Hepatocyte (in vitro differentiated cells): ENCODE results near the gene WTAP. TPM values are rescaled to one million over a fixed set of nuclear protein-coding genes. Genes with fewer than 3 reads are reported as not detected.

Experiments
- DNase-seq: peaks from one replicate; pipeline ENCODE4 v3.0.0-alpha.2; 2016; ENCODE audit warnings: low spot score
- H2AFZ ChIP-seq: fragments of 200-600 bp; sonication (generic); 2 replicates; pipeline ENCODE4 v1.6.0; 2016; ENCODE audit warnings: antibody characterized with exemption, mild to moderate bottlenecking
- H3K27ac ChIP-seq: fragments of 200-600 bp; sonication (generic); 2 replicates; pipeline ENCODE4 v1.5.1; 2016; ENCODE audit warnings: mild to moderate bottlenecking
- H3K27me3 ChIP-seq: fragments of 200-600 bp; sonication (generic); 2 replicates; pipeline ENCODE4 v1.6.1; 2016
- H3K36me3 ChIP-seq: fragments of 200-600 bp; sonication (generic); replicated peaks from 2 replicates; pipeline ENCODE4 v1.5.1; 2016; ENCODE audit warnings: low read depth; ENCODE audit not compliant: insufficient read depth
- H3K4me1 ChIP-seq: fragments of 200-600 bp; sonication (generic); 2 replicates; pipeline ENCODE4 v1.5.1; 2016; ENCODE audit warnings: mild to moderate bottlenecking, moderate library complexity; ENCODE audit not compliant: insufficient read depth
- H3K4me2 ChIP-seq: fragments of 200-600 bp; sonication (generic); 2 replicates; pipeline ENCODE4 v1.6.0; 2016
- H3K4me3 ChIP-seq: fragments of 200-600 bp; sonication (generic); 2 replicates; pipeline ENCODE4 v1.5.1; 2016; ENCODE audit warnings: mild to moderate bottlenecking
- H3K79me2 ChIP-seq: fragments of 200-600 bp; sonication (generic); 2 replicates; pipeline ENCODE4 v1.6.0; 2017; ENCODE audit warnings: mild to moderate bottlenecking
- H3K9me2 ChIP-seq: fragments of 200-600 bp; sonication (generic); replicated peaks from 2 replicates; pipeline ENCODE4 v1.6.0; 2017; ENCODE audit warnings: mild to moderate bottlenecking; ENCODE audit not compliant: insufficient read depth
- H3K9me3 ChIP-seq: fragments of 200-600 bp; sonication (generic); 2 replicates; pipeline ENCODE4 v1.5.1; 2016; ENCODE audit warnings: low read depth, mild to moderate bottlenecking
- H4K20me1 ChIP-seq: fragments of 200-600 bp; sonication (generic); 2 replicates; pipeline ENCODE4 v1.6.0; 2016; ENCODE audit warnings: mild to moderate bottlenecking; ENCODE audit not compliant: insufficient read depth, poor library complexity, severe bottlenecking
- EZH2 ChIP-seq: fragments of 200-600 bp; sonication (generic); IDR thresholded peaks from 2 replicates; pipeline ENCODE4 v1.6.1; 2016; ENCODE audit warnings: antibody characterized with exemption, mild to moderate bottlenecking, borderline replicate concordance
- EZH2phosphoT487 ChIP-seq: fragments of 200-600 bp; sonication (generic); IDR thresholded peaks from one replicate; pipeline ENCODE4 v1.6.1; 2018; ENCODE audit warnings: antibody characterized with exemption, mild to moderate bottlenecking, low read depth, moderate library complexity; ENCODE audit not compliant: unreplicated experiment, severe bottlenecking
- WGBS: methylation state at CpG from one replicate; pipeline ENCODE4 v1.1.6; 2016; ENCODE audit warnings: low lambda C conversion rate; ENCODE audit errors: missing lambda C conversion rate; 5-methylcytosine and 5-hydroxymethylcytosine counted together
- polyA plus RNA-seq: library from polyadenylated mRNA; unstranded; fragments of >200 nt; fragmentation: Nextera tagmentation; extraction: Ambion mirVana; gene quantifications from 2 replicates; pipeline ENCODE4 v1.2.1, GENCODE V29; 2016
- total RNA-seq: library from RNA; depleted of rRNA; stranded (reverse); fragments of >200 nt; gene quantifications from 2 replicates; pipeline ENCODE4 v1.2.3, GENCODE V29; 2014
- TF ChIP-seq, protein P1 (sequence below): fragments of 200-600 bp; sonication (generic); IDR thresholded peaks from 2 replicates; pipeline ENCODE4 v1.5.1; 2016; ENCODE audit warnings: antibody characterized with exemption, mild to moderate bottlenecking; ENCODE audit not compliant: poor library complexity

Gene WTAP
- total and polyA plus RNA-seq, 2 experiments from 2014 or later: 84.6 to 101 TPM

DNA sequence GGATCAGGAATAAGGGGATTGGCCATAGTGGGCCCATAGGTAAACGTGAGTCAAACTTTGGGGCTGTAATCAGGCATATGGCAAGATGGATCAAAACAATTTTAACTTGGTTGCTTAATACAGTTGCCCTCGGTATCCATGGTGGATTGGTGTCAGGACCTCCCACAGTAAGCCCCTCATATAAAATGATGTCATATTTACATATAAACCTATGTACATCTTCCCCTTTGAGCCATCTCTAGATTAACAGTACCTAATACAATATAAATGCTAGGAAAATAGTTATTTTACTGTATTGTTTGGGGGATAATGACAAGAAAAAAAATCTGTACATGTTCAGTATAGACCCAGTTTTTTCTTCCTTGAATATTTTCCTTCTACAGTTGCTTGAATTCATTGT is 27.1 kb downstream of the WTAP start:
- Histone ChIP-seq H3K27me3 (no peaks in the 10 kb centered on the region), H3K79me2 (peaks cover 46% of the 10 kb centered on the region), H2AFZ (no peak overlapping the region), H3K9me2 (no peaks in the 10 kb centered on the region), H4K20me1 (no peaks in the 10 kb centered on the region), H3K9me3 (no peaks in the 10 kb centered on the region), H3K36me3 (peaks cover 5% of the 10 kb centered on the region), H3K27ac (no peak overlapping the region), H3K4me1 (no peaks in the 10 kb centered on the region), H3K4me2 (no peak overlapping the region), H3K4me3 (no peak overlapping the region)
- WGBS: 91% methylated on average over 2 of the region's 2 CpGs
- no peak for DNase-seq
- TF ChIP-seq, protein P1, sequence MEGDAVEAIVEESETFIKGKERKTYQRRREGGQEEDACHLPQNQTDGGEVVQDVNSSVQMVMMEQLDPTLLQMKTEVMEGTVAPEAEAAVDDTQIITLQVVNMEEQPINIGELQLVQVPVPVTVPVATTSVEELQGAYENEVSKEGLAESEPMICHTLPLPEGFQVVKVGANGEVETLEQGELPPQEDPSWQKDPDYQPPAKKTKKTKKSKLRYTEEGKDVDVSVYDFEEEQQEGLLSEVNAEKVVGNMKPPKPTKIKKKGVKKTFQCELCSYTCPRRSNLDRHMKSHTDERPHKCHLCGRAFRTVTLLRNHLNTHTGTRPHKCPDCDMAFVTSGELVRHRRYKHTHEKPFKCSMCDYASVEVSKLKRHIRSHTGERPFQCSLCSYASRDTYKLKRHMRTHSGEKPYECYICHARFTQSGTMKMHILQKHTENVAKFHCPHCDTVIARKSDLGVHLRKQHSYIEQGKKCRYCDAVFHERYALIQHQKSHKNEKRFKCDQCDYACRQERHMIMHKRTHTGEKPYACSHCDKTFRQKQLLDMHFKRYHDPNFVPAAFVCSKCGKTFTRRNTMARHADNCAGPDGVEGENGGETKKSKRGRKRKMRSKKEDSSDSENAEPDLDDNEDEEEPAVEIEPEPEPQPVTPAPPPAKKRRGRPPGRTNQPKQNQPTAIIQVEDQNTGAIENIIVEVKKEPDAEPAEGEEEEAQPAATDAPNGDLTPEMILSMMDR: no peak
- TF ChIP-seq EZH2: no peak
- no peak for TF ChIP-seq EZH2phosphoT487

DNA sequence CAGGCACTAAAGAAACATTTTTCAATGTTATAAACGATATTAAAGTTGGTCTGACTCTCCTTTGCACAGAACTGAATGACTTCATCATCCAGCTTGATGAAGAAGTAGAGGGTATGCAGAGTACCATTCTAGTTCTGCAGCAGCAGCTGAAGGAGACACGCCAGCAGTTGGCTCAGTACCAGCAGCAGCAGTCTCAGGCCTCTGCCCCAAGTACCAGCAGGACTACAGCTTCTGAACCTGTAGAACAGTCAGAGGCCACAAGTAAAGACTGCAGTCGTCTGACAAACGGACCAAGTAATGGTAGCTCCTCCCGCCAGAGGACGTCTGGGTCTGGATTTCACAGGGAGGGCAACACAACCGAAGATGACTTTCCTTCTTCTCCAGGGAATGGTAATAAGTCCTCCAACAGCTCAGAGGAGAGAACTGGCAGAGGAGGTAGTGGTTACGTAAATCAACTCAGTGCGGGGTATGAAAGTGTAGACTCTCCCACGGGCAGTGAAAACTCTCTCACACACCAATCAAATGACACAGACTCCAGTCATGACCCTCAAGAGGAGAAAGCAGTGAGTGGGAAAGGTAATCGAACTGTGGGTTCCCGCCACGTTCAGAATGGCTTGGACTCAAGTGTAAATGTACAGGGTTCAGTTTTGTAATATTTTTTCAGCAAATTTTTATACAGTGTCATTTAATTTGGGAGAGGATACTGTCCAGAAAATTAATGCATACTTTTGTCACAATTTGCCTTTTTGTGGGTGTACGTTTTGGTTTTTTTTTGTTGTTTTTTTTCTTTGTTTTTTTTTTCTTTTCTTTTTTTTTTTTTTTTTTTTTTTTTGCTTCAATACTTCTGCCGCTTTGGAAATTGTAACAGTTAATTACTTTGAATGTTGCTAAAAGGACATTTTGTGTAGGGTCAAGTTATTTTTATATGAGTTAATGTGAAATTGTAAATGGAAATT is 27.9 kb downstream of the WTAP start:
- Histone ChIP-seq H4K20me1 (no peaks in the 10 kb centered on the region), H3K9me3 (no peaks in the 10 kb centered on the region), H3K9me2 (no peaks in the 10 kb centered on the region), H3K27ac (no peak overlapping the region), H3K36me3 (peaks cover 5% of the 10 kb centered on the region), H2AFZ (no peak overlapping the region), H3K4me2 (no peak overlapping the region), H3K79me2 (peaks cover 45% of the 10 kb centered on the region), H3K4me3 (no peak overlapping the region), H3K27me3 (no peaks in the 10 kb centered on the region), H3K4me1 (peaks cover 2% of the 10 kb centered on the region)
- 92% methylated on average over 15 of the region's 15 CpGs for WGBS
- no peak for DNase-seq
- TF ChIP-seq EZH2 (no peak), EZH2phosphoT487 (no peak)
- TF ChIP-seq, protein P1: no peak

DNA sequence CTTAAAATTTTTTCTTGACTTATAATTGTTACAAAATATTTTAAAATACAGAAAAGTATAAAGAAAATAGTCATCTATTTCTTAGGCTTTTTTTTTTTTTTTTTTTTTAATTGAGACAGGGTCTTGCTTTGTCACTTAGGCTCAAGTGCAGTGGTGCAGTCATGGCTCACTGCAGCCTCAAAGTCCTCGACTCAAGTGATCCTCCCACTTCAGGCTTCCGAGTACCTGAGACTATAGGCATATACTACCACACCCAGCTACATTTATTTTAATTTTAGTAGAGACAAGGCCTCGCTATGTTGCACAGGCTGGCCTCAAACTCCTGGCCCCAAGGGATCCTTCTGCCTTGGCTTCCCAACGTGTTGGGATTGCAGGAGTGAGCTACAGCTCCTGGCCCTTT is 29.2 kb downstream of the WTAP start:
- DNase-seq: no peak
- WGBS: 95% methylated on average over 4 of the region's 4 CpGs
- H3K27me3 ChIP-seq: no peaks in the 10 kb centered on the region
- H3K4me2 ChIP-seq: no peak overlapping the region
- no peak overlapping the region for H3K27ac ChIP-seq
- no peak overlapping the region for H2AFZ ChIP-seq
- TF ChIP-seq EZH2 (no peak), EZH2phosphoT487 (no peak)
- TF ChIP-seq, protein P1: no peak
- peaks cover 36% of the 10 kb centered on the region for H3K79me2 ChIP-seq
- no peaks in the 10 kb centered on the region for H4K20me1 ChIP-seq
- peaks cover 13% of the 10 kb centered on the region for H3K4me1 ChIP-seq
- H3K9me3 ChIP-seq: no peaks in the 10 kb centered on the region
- H3K4me3 ChIP-seq: no peak overlapping the region
- no peaks in the 10 kb centered on the region for H3K36me3 ChIP-seq
- no peaks in the 10 kb centered on the region for H3K9me2 ChIP-seq
